GM18909 (cell line): Measurements from ENCODE around the gene CCBE1.

Source experiments
- ATAC-seq: cut with Tn5 transposase; IDR thresholded peaks from one replicate; pipeline ENCODE4 v1.9.1; 2021; ENCODE audit warnings: mild to moderate bottlenecking; ENCODE audit not compliant: unreplicated experiment, poor library complexity

Gene CCBE1

DNA sequence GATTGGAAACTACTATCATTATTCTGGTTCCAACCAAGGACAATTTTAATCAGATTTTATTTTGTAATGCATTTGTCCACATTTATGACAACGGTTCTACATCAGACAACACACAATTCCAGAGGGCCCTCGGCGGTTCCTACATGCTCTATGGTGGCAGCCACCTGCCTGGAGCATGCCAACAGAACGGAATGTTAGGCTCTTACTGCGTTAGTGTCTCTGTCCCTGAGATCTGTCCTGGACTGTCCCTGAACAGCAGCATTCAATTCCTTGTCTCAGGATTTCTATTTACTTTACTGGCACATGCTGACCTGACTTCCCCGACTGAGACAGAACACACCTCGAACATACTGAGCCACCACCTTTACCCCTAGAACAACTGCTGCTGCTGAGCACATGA is 117.7 kb downstream of the CCBE1 start:
- ATAC-seq, result no peak

- no peak for ATAC-seq
Observed at GRCh38 chr18:59577386-59577655, 119.9 kb downstream of the CCBE1 start.

DNA sequence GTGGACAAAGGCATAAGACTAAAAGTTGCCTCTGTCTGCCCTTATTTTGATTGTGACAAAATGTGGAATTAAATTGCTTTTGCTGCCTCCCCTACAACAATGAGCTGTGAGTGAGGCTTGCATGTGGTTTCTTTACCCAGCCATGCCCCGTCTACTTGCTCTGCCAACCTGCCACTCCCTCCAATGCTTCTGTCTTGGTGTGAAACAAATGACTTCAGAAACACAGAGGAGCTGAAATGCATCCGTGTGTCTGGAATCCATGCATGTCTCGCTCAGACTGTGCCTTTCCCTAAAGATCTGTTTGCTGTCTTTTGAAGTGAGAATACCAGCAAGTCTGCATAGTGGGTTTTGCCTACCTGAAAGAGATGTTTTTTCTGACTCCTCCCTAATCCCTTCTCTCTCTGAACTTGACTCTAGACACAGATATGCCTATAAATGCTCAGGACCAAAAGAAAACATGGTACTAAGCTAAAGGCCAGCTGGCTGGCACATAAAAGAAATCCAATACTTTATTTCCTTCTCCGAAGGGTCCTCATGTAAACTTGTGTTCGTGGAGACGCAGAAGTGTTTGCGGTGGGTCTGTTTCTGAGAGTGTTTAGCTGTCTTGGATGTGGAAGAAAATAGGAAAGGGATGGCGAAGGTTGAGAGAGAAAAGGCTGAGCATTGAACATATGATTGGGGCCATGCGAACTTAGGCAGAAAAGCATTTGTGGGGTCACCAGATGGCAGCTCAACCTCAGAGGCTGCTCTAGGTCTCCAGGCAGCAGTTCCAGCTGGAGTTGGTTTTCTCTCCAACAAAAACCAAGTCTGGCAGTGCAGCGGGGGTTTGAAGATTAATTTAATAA is 120.5 kb downstream of the CCBE1 start:
- ATAC-seq, result no peak

DNA sequence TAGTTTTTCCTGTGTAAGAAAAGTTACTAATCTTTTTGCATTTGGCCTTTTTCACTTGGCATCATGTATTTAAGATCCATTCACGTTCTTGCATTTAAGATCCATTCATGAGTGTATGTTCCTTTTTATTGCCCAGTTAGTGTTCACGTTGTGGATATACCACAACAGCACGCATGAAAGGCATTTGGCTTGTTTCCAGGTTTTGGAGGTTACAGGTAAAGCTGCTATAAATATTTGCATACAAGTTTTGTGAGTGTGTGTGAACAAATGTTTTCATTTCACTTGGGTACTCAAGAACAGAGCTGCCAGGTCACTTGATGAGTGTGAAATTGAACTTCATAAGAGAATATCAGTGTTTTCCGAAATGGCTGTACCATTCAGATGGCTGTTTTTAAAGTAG is 121.2 kb downstream of the CCBE1 start:
- no peak for ATAC-seq

DNA sequence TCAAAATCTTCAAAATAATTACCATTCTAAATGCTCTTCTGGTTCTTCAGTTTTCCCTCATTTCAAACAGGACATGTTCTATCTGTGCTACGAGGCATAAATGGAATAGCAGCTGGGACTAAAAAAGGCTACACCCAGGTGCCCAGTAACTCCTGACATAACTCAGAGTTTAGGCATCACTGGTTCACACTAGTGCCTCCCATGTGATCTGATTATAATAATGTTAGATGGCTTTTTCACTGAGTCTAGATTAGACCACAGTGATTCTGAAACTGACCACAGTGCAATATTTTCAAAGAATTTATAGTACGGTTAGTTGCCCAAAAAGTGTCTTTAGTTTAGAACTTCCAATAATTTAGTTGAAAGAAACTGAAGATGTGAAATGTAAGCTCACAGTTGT is 123.3 kb downstream of the CCBE1 start:
- ATAC-seq, result no peak

DNA sequence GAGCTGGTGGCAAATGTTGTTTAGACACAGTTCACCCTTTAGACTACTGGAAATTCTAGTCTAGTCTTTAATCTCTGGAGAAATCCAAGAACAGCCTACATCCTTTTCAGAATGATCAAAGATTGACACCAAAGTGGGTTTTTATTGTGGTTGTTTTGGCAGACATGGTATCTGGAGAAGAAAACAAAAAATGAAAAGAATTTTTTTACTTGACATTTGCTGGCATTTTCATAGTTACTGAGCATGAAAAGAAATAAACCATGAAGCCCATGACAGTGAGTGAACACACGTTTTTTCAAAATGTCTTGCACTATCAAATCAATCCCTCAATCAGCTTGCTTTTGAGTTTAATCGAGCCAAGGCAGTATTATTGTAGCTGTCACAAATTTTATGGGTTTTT is 125.3 kb downstream of the CCBE1 start:
- ATAC-seq, result no peak

GRCh38 chr18:59570796-59571195 is 126.4 kb downstream of the CCBE1 start:
- no peak for ATAC-seq

DNA sequence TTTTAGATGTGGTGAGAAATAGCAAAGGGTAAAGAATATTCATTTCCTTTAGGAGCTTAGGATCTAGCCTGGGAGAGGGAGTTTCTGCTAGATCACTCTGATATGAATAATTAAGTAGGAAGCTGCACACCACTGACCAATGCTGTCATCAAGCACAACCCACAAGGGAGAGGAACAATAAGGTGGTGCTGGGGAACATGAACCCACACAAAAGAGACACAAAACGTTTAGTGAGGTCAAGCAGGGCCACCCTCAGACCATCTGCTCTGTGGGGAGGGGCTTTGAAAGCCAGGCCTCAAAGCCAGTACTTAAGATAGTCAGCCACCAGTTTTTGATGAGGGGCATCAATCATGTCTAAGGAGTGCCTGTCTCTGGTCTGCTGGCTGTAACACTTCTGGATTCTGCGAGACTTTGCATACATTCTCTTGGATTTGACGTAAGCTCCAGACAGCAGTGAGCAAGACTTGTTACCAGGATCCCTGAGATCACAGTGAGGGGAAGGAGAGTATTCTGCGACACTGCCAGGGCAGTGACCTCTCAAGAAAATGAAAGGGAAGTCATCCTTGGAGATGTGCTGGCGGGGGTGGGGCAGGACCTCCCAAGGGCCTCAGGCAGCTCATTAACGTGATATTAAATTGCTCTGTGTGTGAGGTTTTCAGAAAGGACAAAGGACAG is 127.0 kb downstream of the CCBE1 start:
- ATAC-seq, result no peak

DNA sequence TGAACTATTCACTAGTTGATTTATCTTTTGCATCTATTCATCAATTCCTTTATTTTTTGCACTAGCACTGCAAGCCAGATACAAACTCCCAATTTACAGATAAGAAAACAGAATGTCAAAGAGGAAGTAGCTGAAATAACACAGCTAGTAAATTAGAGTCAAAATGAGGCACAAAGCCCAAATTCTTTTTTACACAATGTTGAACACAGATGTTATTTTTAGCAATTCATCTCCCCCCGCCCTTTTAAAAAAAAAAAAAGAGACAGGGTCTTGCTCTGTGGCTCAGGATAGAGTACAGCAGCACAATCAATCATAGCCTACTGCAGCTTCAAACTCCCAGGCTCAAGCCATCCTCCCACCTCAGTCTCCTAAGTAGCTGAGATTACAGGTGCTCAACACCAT is 127.8 kb downstream of the CCBE1 start:
- ATAC-seq, result no peak

DNA sequence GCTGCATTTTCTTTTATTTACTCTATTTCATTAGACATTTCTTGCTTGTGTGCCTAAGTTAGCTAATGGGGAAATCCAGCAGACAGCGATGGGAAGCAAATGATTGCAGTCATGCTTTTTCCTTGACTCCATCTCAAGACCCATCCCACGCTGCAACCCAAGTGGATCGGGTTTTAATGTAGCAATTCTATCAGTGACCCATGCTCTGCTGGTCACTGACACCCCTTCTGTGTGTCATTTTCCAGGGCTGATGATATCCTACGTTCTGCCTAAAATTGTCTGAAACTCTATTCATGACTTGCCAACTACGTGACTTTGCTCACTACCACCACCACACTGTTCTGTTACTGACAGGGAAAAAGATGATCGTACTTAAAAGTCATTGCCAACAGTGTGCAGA is 129.8 kb downstream of the CCBE1 start:
- no peak for ATAC-seq

DNA sequence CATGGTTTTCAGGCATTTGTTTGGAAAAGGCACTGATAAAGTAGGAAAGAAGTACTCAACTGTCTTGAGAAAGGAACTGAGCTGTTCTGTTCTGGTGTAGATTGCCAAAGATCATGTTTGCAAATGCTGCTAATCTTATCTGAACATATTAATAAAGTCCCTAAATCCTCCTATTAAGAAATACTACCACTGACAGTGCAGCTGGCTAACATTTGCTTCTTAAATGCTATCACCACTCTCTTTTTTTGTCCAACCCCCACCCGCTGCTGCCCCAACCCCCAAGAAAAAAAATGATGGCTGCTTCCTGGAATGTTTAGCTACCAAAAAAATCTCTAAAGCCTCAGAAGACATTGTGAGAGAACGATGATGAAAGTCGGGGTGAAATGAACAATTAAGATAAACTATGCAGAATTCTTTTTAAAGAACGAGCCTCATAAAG is 130.7 kb downstream of the CCBE1 start:
- ATAC-seq, result no peak

GRCh38 chr18:59565957-59566356 is 131.3 kb downstream of the CCBE1 start:
- no peak for ATAC-seq

DNA sequence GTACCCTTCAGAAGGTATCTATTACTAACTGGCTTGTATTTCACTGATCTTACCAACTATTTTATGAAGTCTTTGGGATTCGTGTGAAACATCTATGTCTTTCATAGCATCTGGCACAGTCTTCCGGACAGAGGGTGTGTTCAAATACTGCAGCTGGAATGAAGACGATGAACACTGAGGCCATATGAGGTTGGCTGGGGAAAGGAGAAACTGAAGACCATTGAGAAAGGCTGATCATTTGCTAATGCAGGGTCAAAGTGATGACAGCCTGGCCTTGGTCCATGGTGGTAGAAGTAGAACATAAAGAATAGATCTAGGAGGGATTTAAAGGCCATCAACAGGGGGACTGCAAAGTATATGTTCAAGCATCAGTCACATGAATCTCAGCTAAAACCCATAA is 132.7 kb downstream of the CCBE1 start:
- ATAC-seq, result no peak

DNA sequence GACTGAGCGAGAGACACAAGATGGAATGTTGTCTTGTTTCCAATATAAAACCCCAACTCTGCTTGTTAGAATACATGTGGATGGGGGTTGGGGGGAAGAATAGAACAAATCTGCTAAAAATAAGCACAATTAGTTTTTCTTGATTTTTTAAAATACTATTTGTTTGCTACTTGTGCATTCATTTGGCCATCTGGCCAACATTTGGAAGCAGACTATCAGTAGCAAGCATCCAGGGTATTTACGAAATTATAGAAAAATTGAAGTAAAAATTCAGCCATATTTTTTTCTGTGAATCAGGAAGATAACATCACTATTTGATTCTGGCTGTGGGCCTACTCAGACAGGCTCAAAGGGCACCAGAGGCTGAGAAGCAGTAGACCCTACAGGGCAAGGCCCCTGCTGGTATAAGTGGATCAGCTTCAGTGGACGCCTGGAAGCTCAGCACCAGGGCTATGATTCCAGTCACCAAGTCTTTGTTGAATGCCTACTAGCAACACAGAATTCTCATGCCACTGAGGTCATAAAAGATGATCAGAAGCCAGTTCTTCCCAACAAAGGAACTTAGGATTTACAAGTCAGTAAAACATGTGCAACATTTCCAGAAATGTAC is 133.9 kb downstream of the CCBE1 start:
- no peak for ATAC-seq

DNA sequence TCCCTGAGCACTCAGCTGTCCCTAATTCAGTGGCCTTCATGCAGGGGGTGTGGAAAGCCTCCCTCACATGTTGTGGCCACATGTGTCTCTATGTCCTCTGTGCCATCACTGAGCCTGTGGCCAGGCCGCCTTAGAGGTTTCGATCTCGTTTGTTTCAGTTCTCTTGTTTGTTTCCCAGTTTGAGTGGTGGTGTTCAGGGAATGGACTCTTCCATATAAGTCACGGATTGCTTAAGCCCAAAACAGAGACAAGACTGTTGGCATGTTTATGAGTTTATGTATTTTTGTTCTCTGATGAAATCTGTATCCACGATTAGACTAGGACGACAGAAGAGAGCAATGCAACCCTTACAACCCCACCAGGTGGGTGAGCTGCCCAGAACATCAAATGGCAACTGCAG is 134.5 kb downstream of the CCBE1 start:
- no peak for ATAC-seq

GRCh38 chr18:59561612-59562011 is 135.6 kb downstream of the CCBE1 start:
- no peak for ATAC-seq

- ATAC-seq, result no peak
Observed at GRCh38 chr18:59560556-59560955, 136.7 kb downstream of the CCBE1 start.

DNA sequence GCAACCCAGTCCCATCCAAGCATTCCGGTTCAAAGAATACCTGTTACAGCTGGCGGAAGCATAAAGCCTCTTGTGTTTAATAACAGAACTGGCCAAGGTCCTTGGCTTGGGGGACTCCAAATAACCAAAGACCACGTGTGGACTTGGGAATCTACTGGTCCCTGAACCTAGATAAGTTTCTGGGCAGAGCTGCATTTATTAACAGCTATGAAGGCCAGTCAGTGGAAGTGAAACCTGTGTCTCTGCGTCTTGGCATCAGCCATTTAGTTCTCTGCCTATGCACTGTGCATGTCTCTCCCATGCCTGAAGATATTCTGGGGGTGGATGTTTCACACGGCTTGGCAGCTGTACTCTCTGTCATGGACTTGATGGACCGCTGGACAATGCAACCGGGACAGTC is 137.7 kb downstream of the CCBE1 start:
- no peak for ATAC-seq

DNA sequence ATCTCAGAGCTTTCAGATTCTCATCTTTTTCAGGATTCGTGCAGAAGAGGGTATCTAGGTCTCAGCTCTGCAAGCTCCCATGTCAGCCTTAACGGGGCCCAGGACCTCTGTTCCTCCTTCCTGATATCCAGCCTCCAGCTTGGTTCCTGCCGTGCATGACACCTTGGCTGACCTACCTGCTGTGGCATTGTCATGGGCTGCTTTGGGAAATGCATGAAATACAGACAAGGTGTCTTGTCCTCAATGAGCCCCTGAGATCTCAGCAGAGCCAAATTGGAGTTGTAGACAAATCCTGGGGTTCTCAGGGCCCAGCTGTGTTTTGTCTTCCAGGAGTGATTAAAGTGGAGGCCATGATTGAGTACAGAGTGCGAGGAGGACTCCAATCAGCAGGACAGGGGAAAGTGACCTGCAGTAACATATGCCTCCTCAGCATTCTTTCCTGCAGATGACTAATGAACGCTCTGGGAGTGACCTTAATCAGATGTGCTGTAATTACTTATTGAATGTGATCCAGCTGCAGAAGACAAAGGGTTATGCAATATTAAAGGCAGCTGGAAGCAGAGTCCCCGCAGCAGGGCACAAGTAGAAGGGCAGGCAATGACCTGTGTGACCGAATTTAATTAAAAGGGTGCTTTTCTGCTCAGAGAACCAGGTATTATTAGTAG is 141.1 kb downstream of the CCBE1 start:
- ATAC-seq, result no peak

DNA sequence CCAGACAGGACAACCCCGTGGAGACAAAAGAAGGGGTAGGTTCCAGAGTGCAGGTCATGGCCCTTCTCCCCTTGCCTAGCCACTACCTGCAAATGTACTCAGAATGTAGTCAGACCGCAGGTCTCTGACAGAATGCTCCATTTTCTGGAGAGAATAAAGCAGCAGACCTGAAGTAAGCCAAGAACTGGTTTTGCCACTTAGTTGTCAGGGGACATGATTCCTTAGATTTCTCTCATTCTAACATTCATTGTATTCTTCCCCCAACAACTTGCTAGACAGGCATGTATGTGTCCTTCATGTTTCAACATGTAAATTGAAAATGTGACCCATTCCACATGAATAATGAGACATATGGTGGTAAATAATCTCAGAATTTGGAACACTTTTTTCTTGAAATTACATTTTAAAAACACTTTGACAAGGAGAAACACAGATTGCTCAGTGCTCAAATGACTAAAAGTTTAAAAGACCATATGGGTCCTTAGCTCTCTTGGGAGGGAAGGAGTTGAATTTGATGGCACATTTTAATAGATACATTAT is 142.4 kb downstream of the CCBE1 start:
- no peak for ATAC-seq

- no peak for ATAC-seq
Observed at GRCh38 chr18:59553273-59553870, 143.9 kb downstream of the CCBE1 start.
